ENCODE data around the gene ZBTB20.

GRCh38 chr3:114756506-114757279, 390.4 kb downstream of the ZBTB20 start:
- TF ChIP-seq CTCF (IDR thresholded peaks at IDR 0.05 in 2 of 3, conservative IDR thresholded peaks at IDR 0.05 in 1 of 3; ENCODE audit: control insufficient read depth in 2 of 3, extremely low read depth in 1 of 3, insufficient read depth in 1 of 3, low read depth in 3 of 3, low read length in 3 of 3) (no peak), HDAC2 (IDR thresholded peaks at IDR 0.05) (no peak), RFX5 (IDR thresholded peaks at IDR 0.05; ENCODE audit: low read depth, low read length) (no peak), USF2 (IDR thresholded peaks at IDR 0.05; ENCODE audit: borderline replicate concordance, low read depth, low read length) (no peak)
